ENCODE data around the gene PPP1R8.

Gene PPP1R8

DNA sequence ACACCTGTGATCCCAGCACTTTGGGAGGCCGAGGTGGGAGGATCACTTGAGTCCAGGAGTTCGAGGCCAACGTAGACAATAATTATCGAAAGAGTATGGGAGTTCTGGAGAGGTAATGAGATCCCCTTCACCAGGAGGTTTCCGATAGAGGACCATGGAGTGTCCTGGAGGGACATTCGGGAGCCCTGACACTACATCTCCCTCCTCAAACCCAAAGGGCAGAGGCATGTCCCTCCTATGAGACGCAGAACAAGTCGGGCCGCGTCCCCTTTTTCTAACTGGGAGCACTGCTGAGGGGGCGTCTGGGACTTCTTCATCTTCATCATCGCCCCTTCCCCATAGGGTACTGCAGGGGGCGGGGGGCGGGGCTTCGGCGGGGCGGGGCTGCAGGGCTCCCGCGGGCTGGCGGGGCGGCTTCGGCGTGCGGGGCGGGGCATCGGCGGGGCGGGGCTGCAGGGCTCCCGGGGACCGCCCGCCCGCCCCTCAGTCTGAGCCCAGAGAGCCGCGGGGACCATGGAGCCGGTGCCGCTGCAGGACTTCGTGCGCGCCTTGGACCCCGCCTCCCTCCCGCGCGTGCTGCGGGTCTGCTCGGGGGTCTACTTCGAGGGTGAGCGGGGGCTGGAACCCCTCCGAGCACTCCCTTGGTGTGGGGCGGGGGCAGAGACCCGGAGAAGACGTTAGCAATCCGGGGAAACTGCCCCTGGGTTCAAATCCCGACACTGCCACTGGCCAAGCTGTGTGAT is 41.6 kb downstream of the PPP1R8 start, which contains the start of gene THEMIS2:
Gene THEMIS2 (plus strand): TSS at position 486 of the 743 bp plus-strand sequence. CDS start 28 bp downstream, at position 514.
- DNase-seq (ENCODE audit: low spot score) = peak; percentile 73

DNA sequence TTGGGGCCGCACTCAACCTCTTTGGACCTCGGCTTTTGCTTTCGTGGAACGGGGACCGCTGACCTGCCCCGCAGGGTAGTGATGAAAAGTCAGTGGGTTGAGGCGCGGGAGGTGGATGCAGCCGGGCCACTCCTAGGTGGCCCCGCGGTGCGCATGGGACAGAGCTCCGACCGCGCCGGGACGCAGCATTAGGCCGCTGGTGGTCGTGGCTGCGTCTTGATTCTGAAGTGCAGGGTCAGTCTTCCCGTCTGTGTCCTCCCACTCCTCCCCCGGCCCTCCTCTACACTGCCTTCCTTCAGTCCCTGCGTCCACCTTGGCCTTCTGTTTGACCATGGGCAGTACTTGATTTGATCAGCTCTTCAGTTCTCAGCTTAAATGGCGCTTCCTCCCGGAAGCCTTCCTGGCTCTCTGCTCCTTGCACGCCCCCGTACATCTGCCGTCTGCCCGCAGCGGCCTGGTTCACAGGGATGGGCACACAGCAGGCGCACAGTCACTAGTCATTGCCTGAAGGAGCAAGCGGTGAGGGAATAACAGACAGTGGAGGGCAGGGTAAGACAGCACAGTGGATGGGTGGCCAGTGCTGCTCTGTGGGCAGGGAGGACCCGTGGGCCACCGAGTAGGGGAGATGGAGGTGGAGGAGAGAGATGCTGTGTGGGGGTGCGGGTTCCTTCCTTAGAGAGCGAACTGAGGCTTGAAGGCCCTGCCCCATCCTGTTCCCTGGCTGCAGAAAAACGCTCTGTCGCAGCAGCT is 42.4 kb downstream of the PPP1R8 start:
- peak; percentile 26 for DNase-seq (ENCODE audit: low spot score)

DNA sequence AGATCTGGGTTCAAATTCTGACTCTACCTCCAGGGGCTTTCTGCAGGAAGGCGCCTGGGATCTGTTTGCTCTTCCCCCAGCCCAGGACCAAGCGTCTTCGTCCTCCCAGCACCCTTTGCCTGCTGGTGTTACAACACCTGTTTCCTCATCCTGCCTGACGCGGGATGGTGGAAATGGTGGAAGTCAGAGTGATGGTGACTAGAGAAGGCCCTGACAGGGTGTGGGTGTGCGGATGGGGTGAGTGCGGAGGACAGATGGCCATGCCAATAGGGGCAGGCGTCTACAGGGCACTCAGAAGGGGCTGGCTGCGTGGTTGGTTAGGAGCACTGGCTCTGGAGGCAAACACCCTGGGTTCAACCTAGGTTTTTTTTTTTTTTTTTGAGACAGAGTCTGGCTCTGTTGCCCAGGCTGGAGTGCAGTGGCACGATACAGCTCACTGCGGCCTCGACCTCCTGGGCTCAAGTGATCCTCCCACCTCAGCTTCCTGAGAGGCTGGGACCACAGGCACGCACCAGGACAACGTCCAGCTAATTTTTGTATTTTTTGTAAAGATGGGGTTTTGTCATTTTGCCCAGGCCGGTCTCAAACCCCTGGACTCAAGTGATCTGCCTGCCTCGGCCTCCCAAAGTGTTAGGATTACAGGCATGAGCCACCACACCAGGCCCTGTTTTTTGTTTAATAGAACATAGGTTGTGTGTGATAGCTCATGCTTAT is 43.2 kb downstream of the PPP1R8 start:
- no peak for DNase-seq (ENCODE audit: low spot score)

DNA sequence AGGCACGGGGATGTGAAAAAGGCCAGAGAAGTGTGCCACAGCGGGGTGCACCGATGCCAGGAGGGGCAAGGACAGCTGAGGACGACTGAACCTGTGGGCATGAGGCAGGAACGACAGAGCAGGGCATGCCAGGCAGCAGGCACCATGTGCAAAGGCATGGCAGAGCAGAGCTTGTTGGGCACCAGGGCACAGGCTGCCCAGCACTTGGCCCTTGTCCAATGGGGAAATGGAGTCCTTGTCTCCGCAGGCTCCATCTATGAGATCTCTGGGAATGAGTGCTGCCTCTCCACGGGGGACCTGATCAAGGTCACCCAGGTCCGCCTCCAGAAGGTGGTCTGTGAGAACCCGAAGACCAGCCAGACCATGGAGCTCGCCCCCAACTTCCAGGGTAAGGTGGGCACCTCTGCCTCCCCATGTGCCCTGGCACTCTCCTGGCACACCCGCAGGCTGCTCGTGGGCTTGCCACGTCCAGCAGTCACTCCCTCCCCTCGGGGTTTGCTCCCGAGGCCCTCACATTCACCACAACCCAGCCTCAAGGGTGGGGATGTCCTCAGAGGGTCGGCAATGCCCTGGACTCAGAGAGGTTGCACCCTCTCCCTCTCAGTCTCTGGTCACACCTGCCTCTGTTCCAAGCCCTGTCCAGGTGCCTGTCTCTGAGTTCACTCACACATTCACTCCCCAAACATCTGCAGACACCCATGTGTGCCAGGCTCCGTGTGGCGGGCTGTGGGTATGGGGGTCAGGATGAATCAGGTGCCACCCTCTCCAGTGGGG is 45.9 kb downstream of the PPP1R8 start:
- DNase-seq (ENCODE audit: low spot score) = no peak

DNA sequence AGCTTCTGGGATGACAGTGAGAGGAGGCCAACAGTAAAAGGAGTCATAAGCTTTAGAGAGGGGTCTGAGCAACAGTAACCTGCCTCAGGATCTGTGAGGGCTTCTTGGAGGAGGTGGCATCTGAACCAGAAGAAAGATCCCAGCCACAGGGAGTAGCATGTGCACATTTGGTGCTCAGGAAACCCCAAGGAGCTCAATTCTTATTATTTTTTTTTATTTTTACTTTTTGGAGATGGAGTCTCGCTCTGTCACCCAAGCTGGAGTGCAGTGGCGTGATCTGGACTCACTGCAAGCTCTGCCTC is 46.5 kb downstream of the PPP1R8 start:
- no peak for DNase-seq (ENCODE audit: low spot score)

DNA sequence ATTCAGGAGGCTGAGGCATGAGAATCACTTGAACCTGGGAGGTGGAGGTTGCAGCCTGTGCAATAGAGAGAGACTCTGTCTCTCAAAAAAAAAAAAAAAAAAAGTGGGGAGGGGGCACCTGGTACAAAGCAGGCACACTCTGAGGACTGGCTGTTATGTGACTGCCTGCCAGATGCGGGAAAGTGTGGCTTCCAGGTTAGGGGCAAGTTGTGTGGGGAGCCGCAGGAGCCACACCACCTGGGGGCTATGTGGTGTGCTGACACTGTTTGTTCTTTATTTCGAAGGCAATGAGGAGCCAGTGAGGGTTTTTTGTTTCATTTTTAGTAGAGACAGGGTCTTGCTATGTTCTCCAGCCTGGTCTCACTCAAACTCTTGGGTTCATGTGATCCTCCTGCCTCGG is 47.5 kb downstream of the PPP1R8 start:
- no peak for DNase-seq (ENCODE audit: low spot score)

DNA sequence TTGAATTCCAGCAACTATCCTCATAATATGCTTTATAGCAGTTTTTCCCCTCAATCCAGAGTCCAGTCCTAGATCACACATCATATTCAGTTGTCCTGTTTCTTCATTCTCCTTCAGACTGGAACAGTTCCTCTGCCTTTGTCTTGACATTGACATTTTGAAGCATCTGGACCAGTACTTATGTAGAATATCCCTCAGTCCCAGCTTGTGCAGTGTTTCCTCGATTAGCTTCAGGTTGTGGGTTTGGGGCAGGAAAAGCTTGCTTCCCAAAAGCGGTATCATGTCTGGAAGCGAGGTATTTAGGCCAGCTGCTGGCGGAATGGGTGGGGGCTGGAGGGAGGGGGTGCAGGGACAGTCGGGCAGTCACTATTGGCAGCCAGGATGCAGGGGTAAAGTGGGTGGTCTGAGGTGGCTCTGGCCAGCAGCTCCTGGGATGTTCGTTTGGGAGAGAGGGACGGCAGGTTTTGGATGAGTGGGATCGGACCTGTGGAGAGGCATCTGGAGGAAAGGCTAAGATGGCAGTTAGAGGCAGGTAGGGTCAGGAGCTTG is 48.3 kb downstream of the PPP1R8 start:
- DNase-seq (ENCODE audit: low spot score) = no peak

DNA sequence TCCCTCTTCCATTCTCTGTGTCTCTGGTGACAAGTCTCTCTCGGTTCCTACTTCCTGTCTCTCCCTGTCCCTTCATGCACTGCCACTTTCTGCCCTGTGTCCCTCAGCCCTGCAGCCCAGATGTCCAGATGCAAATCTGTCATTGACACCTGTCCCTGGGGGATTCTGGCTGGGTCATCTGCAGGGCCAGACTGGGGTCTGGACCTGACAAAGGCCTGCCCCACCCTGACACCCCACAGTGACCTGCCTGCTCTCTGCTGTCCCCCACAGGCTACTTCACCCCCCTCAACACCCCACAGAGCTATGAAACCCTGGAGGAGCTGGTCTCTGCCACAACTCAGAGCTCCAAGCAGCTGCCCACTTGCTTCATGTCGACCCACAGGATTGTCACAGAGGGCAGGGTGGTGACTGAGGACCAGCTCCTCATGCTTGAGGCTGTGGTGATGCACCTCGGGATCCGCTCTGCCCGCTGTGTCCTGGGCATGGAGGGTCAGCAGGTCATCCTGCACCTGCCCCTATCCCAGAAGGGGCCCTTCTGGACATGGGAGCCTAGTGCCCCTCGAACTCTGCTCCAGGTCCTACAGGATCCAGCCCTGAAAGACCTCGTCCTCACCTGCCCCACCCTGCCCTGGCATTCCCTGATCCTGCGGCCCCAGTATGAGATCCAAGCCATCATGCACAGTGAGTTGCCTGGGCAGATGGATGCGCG is 48.9 kb downstream of the PPP1R8 start:
- DNase-seq (ENCODE audit: low spot score) = no peak

DNA sequence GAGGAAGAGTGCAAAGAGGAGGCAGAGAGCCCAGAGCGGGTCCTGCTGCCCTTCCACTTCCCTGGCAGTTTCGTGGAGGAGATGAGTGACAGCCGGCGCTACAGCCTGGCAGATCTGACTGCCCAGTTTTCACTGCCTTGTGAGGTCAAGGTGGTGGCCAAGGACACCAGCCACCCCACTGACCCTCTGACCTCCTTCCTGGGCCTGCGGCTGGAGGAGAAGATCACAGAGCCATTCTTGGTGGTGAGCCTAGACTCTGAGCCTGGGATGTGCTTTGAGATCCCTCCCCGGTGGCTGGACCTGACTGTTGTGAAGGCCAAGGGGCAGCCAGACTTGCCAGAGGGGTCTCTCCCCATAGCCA is 51.9 kb downstream of the PPP1R8 start:
- DNase-seq (ENCODE audit: low spot score) = no peak

DNA sequence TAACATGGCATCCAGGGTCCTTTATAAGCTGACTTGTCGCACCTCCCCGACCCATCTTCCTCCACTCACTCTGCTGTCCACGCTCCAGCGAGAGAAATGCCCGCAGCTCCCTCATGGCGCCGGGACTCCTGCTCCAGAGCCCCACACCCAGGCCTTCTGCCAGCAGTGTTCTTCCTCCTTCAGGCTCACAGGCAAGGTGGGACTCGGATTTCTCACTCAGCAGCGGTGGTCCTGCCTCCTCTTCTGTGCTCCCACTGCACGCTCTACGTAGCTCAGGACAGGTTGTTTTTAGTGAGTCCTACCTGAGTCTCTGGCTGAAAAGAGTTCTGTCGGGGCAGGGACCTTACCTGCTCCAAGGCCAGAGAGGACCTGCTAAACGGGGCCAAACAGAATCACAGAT is 53.0 kb downstream of the PPP1R8 start:
- no peak for DNase-seq (ENCODE audit: low spot score)

DNA sequence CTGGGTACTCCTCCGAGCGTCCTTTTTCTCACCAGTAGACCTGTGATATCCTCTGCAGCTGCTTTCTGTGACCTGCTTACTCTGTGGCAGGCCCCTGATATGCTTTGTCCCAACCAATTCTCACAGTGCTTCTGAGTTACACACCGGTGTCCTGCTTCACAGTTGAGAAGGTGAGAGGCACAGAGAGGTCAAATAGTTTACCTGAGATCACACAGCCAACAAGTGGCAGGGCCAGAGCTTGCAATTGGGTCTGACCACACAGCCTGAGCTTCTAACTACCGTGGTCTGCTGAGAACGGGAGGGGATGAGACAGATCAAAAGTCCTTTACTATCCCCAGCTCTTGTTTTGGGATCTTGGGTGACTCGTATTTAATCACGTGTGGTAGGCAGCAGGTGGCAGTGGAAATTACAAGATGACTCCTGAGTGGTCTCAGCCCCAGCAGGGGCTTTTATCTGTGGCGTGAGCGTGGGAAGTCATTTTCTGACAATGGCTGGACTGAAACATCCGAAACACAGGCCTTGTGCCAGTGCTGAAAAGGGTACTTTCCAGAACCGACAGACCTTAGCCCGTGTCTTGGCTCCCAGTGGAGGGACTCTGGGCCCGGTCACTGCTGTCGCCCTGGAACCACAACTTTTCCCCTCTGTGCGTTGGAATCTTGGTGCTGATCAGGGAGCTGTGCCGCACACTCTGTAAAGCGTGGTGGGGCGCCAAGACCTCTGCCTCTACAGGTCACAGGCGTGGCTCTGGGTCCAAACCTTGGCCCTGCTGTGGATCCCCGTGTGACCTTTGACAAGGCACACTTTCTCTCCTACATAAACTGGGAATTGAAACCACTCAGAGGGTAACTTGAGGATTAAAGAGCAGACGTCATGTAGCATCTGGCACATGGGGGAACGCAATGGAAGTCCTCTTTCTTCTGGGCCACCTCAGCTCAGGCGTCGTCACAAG is 53.7 kb downstream of the PPP1R8 start:
- no peak for DNase-seq (ENCODE audit: low spot score)

DNA sequence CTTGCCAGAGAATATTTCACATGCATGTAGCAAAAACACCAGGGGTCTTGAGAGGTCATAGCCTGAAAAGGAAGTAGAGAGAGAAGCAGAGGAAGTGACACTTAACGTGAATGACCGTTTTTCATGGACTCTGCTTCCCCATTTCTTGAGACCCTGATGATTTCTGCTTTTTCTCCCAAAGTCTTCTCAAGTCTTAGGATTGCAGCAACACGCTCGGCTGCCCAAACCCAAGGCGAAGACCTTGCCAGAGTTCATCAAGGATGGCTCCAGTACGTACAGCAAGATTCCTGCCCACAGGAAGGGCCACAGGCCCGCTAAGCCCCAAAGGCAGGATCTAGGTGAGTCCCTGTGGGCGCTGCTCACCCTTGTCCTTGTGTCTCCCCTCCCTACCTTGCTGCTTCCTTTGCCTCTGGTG is 54.5 kb downstream of the PPP1R8 start:
- no peak for DNase-seq (ENCODE audit: low spot score)

DNA sequence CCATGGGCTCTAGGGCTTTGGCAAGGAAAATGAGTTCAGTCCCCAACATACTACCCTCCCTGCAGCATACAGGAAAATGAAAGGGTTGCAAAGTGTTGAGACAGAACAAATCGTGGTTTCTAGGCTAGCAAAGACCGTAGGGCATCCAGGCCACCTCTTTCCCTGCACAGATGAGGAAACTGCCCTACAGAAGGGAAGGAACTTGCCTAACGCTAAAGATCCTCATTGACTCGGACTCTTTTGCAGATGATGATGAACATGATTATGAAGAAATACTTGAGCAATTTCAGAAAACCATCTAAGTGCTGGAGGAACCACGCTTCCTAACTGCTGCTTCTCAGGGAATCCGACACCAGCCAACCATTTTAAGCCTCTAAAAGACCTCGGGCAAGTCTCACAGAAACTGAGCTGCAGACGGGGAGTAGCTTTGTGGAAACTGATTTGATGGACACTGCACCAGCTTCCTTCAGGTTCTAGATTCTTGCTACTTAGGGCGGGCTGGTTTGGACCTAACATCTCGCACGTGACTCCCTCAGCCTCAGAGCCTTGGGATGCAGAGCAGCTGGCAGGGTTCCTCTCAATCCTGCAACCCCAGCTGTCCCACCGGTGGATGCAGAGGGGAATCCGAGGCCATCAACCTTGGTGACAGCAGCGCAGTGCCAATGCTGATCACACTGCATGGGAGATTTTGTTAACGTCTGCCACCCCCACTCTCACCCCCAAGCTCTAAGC is 55.2 kb downstream of the PPP1R8 start:
- no peak for DNase-seq (ENCODE audit: low spot score)

DNA sequence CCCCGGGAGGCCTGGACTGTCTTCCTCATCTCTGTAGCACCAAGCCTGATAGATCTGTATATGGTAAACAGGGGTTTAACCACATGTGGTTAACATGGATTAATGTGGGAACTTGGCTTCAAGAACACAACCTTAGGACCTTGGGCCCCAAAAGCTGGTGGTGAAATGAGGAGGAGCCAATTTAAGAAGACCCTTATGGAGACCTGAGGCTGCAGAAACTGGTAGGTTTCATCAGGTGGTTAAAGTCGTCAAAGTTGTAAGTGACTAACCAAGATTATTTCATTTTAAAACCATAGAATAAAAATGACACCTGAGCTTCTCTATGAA is 55.7 kb downstream of the PPP1R8 start:
- no peak for DNase-seq (ENCODE audit: low spot score)

DNA sequence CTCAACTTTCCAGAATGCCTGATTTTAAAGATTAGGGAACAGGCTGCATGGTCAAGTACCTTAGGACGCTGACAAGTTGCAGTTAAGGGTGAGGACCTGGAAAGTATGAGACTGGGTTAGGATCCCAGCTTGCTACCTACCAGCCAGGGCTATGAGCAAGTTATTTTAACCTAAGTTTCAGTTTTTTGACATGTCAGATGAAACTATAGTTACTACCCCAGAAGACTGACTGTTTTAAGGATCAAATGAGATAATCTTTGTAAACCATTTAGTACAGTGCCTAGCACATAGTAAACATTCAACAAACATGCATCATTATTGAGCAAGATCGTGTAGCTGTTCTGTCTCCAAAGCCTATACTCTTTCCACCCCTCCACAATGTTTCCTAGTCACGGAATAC is 56.2 kb downstream of the PPP1R8 start:
- no peak for DNase-seq (ENCODE audit: low spot score)

DNA sequence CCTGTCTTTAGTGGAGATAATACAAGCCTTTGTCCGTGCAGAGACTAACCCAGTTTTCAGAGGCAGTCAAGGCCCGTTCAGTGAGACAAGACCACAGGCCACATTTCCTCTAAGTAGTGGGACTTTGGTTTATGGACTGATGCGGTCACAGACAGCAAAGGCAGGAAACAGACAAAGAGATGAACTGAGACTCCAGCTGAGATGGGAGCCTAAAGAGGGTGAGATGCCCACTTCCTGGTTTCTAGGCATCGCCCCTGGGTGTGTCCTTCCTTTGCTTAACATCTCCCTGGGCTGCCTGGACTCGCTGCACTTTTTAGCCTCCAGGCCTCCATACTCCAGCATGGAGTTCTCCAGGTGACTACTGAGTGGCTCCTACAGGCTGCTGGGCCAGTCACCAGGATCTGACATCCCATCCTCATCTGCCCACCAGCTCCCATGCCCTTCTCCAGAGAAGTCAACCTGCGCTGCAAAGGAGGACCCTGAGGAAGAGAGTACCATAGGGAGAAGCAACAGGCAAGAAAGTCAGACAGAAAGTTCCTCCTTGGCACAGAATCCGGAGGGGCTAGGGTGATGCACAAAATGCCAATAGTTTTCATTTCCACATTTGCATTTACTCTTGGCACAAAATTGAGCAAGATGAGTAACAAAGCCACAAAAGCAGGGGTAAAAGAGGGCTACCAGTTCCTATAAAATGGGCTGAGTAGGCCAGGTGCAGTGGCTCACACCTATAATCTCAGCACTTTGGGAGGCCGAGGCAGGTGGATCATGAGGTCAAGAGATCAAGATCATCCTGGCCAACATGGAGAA is 56.8 kb downstream of the PPP1R8 start:
- no peak for DNase-seq (ENCODE audit: low spot score)

DNA sequence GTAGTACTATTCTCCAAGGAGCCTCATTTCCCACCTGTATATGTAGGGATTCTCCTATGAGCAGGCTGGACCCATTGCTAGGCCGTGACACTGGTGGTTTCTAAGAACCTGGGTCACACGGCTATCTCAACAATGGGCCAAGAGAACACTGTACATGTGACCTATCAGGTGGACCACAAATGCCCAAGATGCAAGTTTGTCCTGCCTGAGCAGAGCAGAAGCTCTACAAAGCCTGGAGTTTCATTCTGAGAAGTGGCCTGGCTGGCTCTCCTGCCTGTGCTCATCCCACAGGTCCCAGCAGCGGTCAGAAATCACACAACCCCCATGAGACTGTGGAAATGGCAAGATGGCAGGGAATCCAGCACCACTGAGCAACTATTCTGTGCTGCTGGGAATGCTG is 58.9 kb downstream of the PPP1R8 start:
- DNase-seq (ENCODE audit: low spot score) = no peak

DNA sequence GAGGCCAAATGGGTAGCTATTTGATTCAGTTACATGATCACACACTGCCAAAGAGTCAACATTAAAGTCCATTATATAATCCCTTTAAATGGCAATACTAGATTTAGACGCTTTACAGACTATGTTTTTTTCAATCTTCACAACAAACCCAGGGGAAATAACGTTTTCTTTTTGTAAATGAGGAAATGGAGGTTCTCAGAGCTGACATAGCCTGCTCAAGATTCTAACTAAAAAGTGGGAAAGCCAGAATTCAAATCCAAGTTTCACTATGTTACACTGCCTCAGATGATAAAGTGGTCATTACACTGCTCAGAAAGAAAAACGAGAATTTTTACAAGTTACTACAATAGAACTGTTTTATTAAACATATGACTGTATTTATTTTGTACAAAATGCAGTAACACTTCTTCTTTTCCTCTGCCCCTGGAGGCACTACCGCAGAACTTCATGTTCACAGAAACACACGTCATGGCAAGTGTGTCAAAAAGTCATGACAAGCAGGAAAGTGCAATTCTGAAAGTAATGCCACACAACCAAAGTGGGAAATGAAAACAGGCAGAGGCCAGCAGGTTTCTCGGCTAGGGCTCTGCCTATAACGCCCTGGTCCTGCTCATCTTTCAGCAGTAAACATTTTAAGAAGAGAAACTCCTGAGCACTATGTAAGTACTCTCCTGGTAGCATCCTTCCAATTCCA is 60.8 kb downstream of the PPP1R8 start:
- no peak for DNase-seq (ENCODE audit: low spot score)

Measured in HuH-7.5 (cell line).